ENCODE data around the gene SUN5. TPM values are rescaled to one million over a fixed set of nuclear protein-coding genes. Genes with fewer than 3 reads are reported as not detected.

The SUN5 gene
- total and polyA plus RNA-seq, 4 donors = not detected

DNA sequence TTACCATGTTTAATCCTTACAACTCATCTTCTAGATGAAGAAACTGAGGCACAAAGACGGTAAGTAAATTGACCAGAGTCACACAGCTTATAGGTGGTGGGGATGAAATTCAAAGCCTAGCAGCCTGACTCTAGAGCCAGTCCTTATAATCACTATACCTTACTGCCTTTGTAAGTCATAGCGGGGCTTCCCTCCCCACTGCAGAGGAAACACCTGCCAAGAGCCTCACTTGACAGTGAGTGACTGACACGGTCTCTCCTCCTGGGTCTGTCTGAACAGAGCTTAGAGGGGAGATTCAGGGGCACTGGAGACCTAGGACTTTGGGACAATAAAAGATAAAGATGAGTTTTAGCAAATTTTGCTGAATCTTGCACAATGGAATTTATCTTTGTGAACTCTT, 12.8 kb downstream of the SUN5 start:
- no peak for DNase-seq (ENCODE audit: low spot score)
- Histone ChIP-seq H3K36me3 (ENCODE audit: control insufficient read depth in 4 of 4, insufficient read depth in 3 of 4, low read depth in 1 of 4, low read length in 3 of 4) (no peaks in the 10 kb centered on the region), H3K9ac (ENCODE audit: low read depth in 1 of 2, low read length in 2 of 2) (no peak overlapping the region), H3K9me3 (ENCODE audit: control insufficient read depth in 4 of 4, low read length in 3 of 4) (peaks cover 0 to 8% (median 3%) of the 10 kb centered on the region in 4 donors), H3K27me3 (ENCODE audit: control insufficient read depth in 4 of 4, insufficient read depth in 4 of 4, low read length in 3 of 4) (no peaks in the 10 kb centered on the region), H3K4me3 (ENCODE audit: low read depth in 1 of 3, low read length in 3 of 3) (no peak overlapping the region), H3K4me1 (ENCODE audit: control insufficient read depth in 4 of 4, insufficient read depth in 4 of 4, low read length in 3 of 4) (no peaks in the 10 kb centered on the region), H3K27ac (ENCODE audit: low read depth in 1 of 2, low read length in 2 of 2) (no peak overlapping the region)
- TF ChIP-seq RAD21 (IDR thresholded peaks at IDR 0.05) = no peak
- TF ChIP-seq, protein P1, sequence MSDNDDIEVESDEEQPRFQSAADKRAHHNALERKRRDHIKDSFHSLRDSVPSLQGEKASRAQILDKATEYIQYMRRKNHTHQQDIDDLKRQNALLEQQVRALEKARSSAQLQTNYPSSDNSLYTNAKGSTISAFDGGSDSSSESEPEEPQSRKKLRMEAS (IDR thresholded peaks at IDR 0.05) = no peak
- no peak for TF ChIP-seq RXRA (IDR thresholded peaks at IDR 0.05)
- no peak for TF ChIP-seq FOXA1 (IDR thresholded peaks at IDR 0.05)
- TF ChIP-seq, protein P2, sequence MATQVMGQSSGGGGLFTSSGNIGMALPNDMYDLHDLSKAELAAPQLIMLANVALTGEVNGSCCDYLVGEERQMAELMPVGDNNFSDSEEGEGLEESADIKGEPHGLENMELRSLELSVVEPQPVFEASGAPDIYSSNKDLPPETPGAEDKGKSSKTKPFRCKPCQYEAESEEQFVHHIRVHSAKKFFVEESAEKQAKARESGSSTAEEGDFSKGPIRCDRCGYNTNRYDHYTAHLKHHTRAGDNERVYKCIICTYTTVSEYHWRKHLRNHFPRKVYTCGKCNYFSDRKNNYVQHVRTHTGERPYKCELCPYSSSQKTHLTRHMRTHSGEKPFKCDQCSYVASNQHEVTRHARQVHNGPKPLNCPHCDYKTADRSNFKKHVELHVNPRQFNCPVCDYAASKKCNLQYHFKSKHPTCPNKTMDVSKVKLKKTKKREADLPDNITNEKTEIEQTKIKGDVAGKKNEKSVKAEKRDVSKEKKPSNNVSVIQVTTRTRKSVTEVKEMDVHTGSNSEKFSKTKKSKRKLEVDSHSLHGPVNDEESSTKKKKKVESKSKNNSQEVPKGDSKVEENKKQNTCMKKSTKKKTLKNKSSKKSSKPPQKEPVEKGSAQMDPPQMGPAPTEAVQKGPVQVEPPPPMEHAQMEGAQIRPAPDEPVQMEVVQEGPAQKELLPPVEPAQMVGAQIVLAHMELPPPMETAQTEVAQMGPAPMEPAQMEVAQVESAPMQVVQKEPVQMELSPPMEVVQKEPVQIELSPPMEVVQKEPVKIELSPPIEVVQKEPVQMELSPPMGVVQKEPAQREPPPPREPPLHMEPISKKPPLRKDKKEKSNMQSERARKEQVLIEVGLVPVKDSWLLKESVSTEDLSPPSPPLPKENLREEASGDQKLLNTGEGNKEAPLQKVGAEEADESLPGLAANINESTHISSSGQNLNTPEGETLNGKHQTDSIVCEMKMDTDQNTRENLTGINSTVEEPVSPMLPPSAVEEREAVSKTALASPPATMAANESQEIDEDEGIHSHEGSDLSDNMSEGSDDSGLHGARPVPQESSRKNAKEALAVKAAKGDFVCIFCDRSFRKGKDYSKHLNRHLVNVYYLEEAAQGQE (IDR thresholded peaks at IDR 0.05) = no peak
- no peak for TF ChIP-seq JUND (IDR thresholded peaks at IDR 0.05)
- no peak for TF ChIP-seq HNF4G (IDR thresholded peaks at IDR 0.05)
- no peak for TF ChIP-seq SP1 (IDR thresholded peaks at IDR 0.05)
- TF ChIP-seq NR2F2 (IDR thresholded peaks at IDR 0.05) = no peak
- no peak for TF ChIP-seq TAF1 (conservative IDR thresholded peaks at IDR 0.05)
- TF ChIP-seq, protein P3, sequence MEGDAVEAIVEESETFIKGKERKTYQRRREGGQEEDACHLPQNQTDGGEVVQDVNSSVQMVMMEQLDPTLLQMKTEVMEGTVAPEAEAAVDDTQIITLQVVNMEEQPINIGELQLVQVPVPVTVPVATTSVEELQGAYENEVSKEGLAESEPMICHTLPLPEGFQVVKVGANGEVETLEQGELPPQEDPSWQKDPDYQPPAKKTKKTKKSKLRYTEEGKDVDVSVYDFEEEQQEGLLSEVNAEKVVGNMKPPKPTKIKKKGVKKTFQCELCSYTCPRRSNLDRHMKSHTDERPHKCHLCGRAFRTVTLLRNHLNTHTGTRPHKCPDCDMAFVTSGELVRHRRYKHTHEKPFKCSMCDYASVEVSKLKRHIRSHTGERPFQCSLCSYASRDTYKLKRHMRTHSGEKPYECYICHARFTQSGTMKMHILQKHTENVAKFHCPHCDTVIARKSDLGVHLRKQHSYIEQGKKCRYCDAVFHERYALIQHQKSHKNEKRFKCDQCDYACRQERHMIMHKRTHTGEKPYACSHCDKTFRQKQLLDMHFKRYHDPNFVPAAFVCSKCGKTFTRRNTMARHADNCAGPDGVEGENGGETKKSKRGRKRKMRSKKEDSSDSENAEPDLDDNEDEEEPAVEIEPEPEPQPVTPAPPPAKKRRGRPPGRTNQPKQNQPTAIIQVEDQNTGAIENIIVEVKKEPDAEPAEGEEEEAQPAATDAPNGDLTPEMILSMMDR (IDR thresholded peaks at IDR 0.05; ENCODE audit: low read depth, low read length, missing input control) = no peak
- TF ChIP-seq YY1 (IDR thresholded peaks at IDR 0.05) = no peak
- TF ChIP-seq, protein P4, sequence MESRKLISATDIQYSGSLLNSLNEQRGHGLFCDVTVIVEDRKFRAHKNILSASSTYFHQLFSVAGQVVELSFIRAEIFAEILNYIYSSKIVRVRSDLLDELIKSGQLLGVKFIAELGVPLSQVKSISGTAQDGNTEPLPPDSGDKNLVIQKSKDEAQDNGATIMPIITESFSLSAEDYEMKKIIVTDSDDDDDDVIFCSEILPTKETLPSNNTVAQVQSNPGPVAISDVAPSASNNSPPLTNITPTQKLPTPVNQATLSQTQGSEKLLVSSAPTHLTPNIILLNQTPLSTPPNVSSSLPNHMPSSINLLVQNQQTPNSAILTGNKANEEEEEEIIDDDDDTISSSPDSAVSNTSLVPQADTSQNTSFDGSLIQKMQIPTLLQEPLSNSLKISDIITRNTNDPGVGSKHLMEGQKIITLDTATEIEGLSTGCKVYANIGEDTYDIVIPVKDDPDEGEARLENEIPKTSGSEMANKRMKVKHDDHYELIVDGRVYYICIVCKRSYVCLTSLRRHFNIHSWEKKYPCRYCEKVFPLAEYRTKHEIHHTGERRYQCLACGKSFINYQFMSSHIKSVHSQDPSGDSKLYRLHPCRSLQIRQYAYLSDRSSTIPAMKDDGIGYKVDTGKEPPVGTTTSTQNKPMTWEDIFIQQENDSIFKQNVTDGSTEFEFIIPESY (IDR thresholded peaks at IDR 0.05) = no peak
- no peak for TF ChIP-seq EGR1 (IDR thresholded peaks at IDR 0.05; ENCODE audit: low read depth in 2 of 2)
- TF ChIP-seq FOXA2 (IDR thresholded peaks at IDR 0.05) = no peak
- TF ChIP-seq GABPA (IDR thresholded peaks at IDR 0.05 in 1 of 2, conservative IDR thresholded peaks at IDR 0.05 in 1 of 2) = no peak
- TF ChIP-seq, protein P5, sequence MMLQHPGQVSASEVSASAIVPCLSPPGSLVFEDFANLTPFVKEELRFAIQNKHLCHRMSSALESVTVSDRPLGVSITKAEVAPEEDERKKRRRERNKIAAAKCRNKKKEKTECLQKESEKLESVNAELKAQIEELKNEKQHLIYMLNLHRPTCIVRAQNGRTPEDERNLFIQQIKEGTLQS (IDR thresholded peaks at IDR 0.05) = no peak
- no peak for TF ChIP-seq HNF4A (conservative IDR thresholded peaks at IDR 0.05)
- WGBS = 60% methylated on average over 3 of the region's 3 CpGs
